Mammary epithelial cell (primary cell): ENCODE results near the gene MYLK.

Source experiments
- CTCF ChIP-seq, 2 donors: IDR thresholded peaks in 1 of 2; conservative IDR thresholded peaks in 1 of 2; 2 replicates each; pipeline ENCODE4 v1.5.1; 2011 to 2012; ENCODE audit warnings: inconsistent platforms in 2 of 2, low read length in 2 of 2, mild to moderate bottlenecking in 2 of 2, control low read depth in 1 of 2, low read depth in 1 of 2; ENCODE audit not compliant: insufficient read depth in 1 of 2; ENCODE audit errors: extremely low read depth in 1 of 2
- EZH2 ChIP-seq: IDR thresholded peaks from 2 replicates; pipeline ENCODE4 v1.6.1; 2012; ENCODE audit warnings: low read length, inconsistent platforms, borderline replicate concordance

GRCh38 chr3:123586968-123587367 is 297.2 kb downstream of the MYLK start:
- TF ChIP-seq CTCF (conservative IDR thresholded peaks at IDR 0.05 in 1 of 2, IDR thresholded peaks at IDR 0.05 in 1 of 2; ENCODE audit: extremely low read depth in 1 of 2, insufficient read depth in 1 of 2, low read depth in 1 of 2, low read length in 2 of 2) (no peak), EZH2 (no peak)
